GM12878 (cell line): ENCODE measurements around the gene P2RX4. TPM values are rescaled to one million over a fixed set of nuclear protein-coding genes. Genes with fewer than 3 reads are reported as not detected.

Experiments
- ATAC-seq: fragments of 200-7000 bp; cut with Tn5 transposase; 3 replicates; pipeline ENCODE4 v1.9.1; 2020; ENCODE audit warnings: mild to moderate bottlenecking, moderate library complexity
- BruUV-seq: library from RNA; stranded (reverse); fragments of 400-500 nt; replicated peaks from 2 replicates; lab custom pipeline; 2021; lab: Mats Ljungman, UMichigan
- CTCF ChIA-PET: fragments of 300-600 bp; sonication (Branson Sonifier 250); formaldehyde crosslinking; extraction: SDS; loops from one replicate; lab custom pipeline; 2021; ENCODE audit warnings: inconsistent platforms; lab: Yijun Ruan, JAX
- POLR2A ChIA-PET: fragments of 350-600 bp; formaldehyde crosslinking; extraction: SDS; loops from one replicate; lab custom pipeline; 2021; ENCODE audit warnings: inconsistent platforms; lab: Charles Lee
- RAD21 ChIA-PET: fragments of 300-600 bp; sonication (Branson Sonifier 250); formaldehyde crosslinking; loops from one replicate; lab custom pipeline; 2023; ENCODE audit warnings: antibody characterized with exemption; ENCODE audit not compliant: unreplicated experiment; lab: Charles Lee
- SMC1A ChIA-PET: fragments of 300-600 bp; sonication (Branson Sonifier 250); formaldehyde crosslinking; loops from one replicate; lab custom pipeline; 2023; ENCODE audit not compliant: unreplicated experiment, uncharacterized antibody; lab: Charles Lee
- DNase-seq: peaks from one replicate; pipeline ENCODE4 v3.0.0-alpha.2; 2011; ENCODE audit warnings: low read depth, low spot score
- FAIRE-seq: peaks from 3 replicates; lab custom pipeline; 2011; peaks lifted over from hg19 to GRCh38; lab: Jason Lieb, UNC
- H2AFZ ChIP-seq: 2 replicates; pipeline ENCODE4 v1.6.0; 2011; ENCODE audit warnings: low read depth, low read length, control low read depth; ENCODE audit not compliant: control insufficient read depth
- H3K27ac ChIP-seq: 2 replicates; pipeline ENCODE4 v1.5.1; 2011; ENCODE audit warnings: control low read depth; ENCODE audit not compliant: control insufficient read depth, insufficient read depth
- H3K27me3 ChIP-seq, 2 experiments: replicated peaks in 1 of 2; 2 replicates each; pipeline versions ENCODE4 v1.6.0 to v1.6.1; 2011; ENCODE audit warnings: low read length in 1 of 2; ENCODE audit not compliant: control insufficient read depth in 2 of 2, insufficient read depth in 2 of 2
- H3K36me3 ChIP-seq, 2 experiments: 2 replicates each; pipeline ENCODE4 v1.5.1; 2011; ENCODE audit warnings: low read length in 1 of 2; ENCODE audit not compliant: control insufficient read depth in 2 of 2, insufficient read depth in 2 of 2
- H3K4me1 ChIP-seq: 2 replicates; pipeline ENCODE4 v1.6.1; 2011; ENCODE audit warnings: mild to moderate bottlenecking, low read length, moderate library complexity, mixed read lengths; ENCODE audit not compliant: control insufficient read depth, insufficient read depth
- H3K4me2 ChIP-seq: 2 replicates; pipeline ENCODE4 v1.6.0; 2011; ENCODE audit warnings: control low read depth; ENCODE audit not compliant: control insufficient read depth, insufficient read depth
- H3K4me3 ChIP-seq: fragments of 200-600 bp; sonication (generic); 2 replicates; pipeline ENCODE4 v1.5.1; 2016
- H3K79me2 ChIP-seq: 2 replicates; pipeline ENCODE4 v1.6.0; 2011; ENCODE audit warnings: low read length; ENCODE audit not compliant: control insufficient read depth, insufficient read depth
- H3K9ac ChIP-seq: 2 replicates; pipeline ENCODE4 v1.8.0; 2011; ENCODE audit warnings: low read length, control low read depth, mixed read lengths; ENCODE audit not compliant: control insufficient read depth, insufficient read depth
- H3K9me3 ChIP-seq: replicated peaks from 3 replicates; pipeline ENCODE4 v1.5.1; 2011; ENCODE audit warnings: mild to moderate bottlenecking, low read length; ENCODE audit not compliant: control insufficient read depth, insufficient read depth
- H4K20me1 ChIP-seq: 2 replicates; pipeline ENCODE4 v1.6.0; 2011; ENCODE audit not compliant: control insufficient read depth, insufficient read depth
- BMI1 ChIP-seq: fragments of 450-650 bp; IDR thresholded peaks from 2 replicates; pipeline ENCODE4 v1.6.1; 2016; ENCODE audit warnings: mild to moderate bottlenecking, moderate library complexity, borderline replicate concordance
- CBFB ChIP-seq: IDR thresholded peaks from 2 replicates; pipeline ENCODE4 v1.6.1; 2016; ENCODE audit warnings: antibody characterized with exemption, low read depth
- CBX5 ChIP-seq: sonication (generic); IDR thresholded peaks from 2 replicates; pipeline ENCODE4 v1.6.1; 2016; ENCODE audit warnings: low read depth, moderate library complexity, mild to moderate bottlenecking, inconsistent platforms
- MAX ChIP-seq: IDR thresholded peaks from 2 replicates; pipeline ENCODE4 v1.6.1; 2012; ENCODE audit warnings: low read depth, low read length, improper control_type of control experiment
- MEF2B ChIP-seq: fragments of 450-650 bp; IDR thresholded peaks from 2 replicates; pipeline ENCODE4 v1.6.1; 2018; ENCODE audit warnings: mild to moderate bottlenecking, moderate library complexity; ENCODE audit not compliant: partially characterized antibody, poor library complexity, severe bottlenecking
- MYC ChIP-seq: IDR thresholded peaks from 2 replicates; pipeline ENCODE4 v1.6.1; 2011; ENCODE audit warnings: mild to moderate bottlenecking, low read length, moderate library complexity, inconsistent platforms; ENCODE audit not compliant: insufficient read depth, insufficient replicate concordance, insufficient read length, severe bottlenecking
- NR2F1 ChIP-seq: fragments of 450-650 bp; conservative IDR thresholded peaks from 2 replicates; pipeline ENCODE4 v1.6.1; 2017; ENCODE audit warnings: mild to moderate bottlenecking
- RAD21 ChIP-seq: IDR thresholded peaks from 2 replicates; pipeline ENCODE4 v1.6.1; 2011; ENCODE audit warnings: mild to moderate bottlenecking, low read depth, low read length, moderate library complexity; ENCODE audit not compliant: insufficient read depth
- RB1 ChIP-seq: fragments of 450-650 bp; formaldehyde crosslinking; IDR thresholded peaks from 2 replicates; pipeline ENCODE4 v1.6.1; 2017; ENCODE audit warnings: mild to moderate bottlenecking, borderline replicate concordance
- SIN3A ChIP-seq: IDR thresholded peaks from 2 replicates; pipeline ENCODE4 v1.6.1; 2012; ENCODE audit warnings: low read depth, low read length, improper control_type of control experiment
- SMARCA5 ChIP-seq: fragments of 450-650 bp; IDR thresholded peaks from 2 replicates; pipeline ENCODE4 v1.6.1; 2017; ENCODE audit warnings: mild to moderate bottlenecking
- TBL1XR1 ChIP-seq: IDR thresholded peaks from 2 replicates; pipeline ENCODE4 v1.6.1; 2012; ENCODE audit warnings: low read depth, low read length, improper control_type of control experiment
- TCF12 ChIP-seq: IDR thresholded peaks from 2 replicates; pipeline ENCODE4 v1.6.1; 2011; ENCODE audit warnings: low read depth, mild to moderate bottlenecking, low read length
- WGBS: methylation state at CpG from one replicate; pipeline ENCODE4 v1.1.6; 2016; ENCODE audit warnings: low lambda C conversion rate; ENCODE audit not compliant: insufficient replicate concordance, insufficient coverage; ENCODE audit errors: missing lambda C conversion rate; 5-methylcytosine and 5-hydroxymethylcytosine counted together
- in situ Hi-C: fragments of 300-500 bp; cut with MboI; formaldehyde crosslinking; loops from 9 replicates; pipeline ENCODE4 v1.14.3; 2018; ENCODE audit warnings: mixed read lengths
- intact Hi-C: fragments of 100-400 bp; cut with micrococcal nuclease; formaldehyde crosslinking; loops from one replicate; pipeline ENCODE4 v1.14.2; 2022; ENCODE audit not compliant: unreplicated experiment
- polyA plus RNA-seq, 11 experiments: library from polyadenylated mRNA; depleted of rRNA in 4 of 11; unstranded in 6 of 11; stranded (reverse) in 5 of 11; fragments of >200 nt; fragmentation: Nextera tagmentation in 4 of 11; fragmentation: Illumina TruSeq in 1 of 11; extraction: Ambion mirVana in 4 of 11; extraction: Trizol in 1 of 11; gene quantifications; 1 replicate in 1 of 11; 2 replicates in 10 of 11; pipeline versions ENCODE4 v1.2.1 to v1.2.3, GENCODE V29; 2011 to 2016; ENCODE audit warnings: inconsistent platforms in 2 of 11, missing spikeins in 2 of 11, low read depth in 1 of 11
- total RNA-seq, 4 experiments: library from RNA; depleted of rRNA in 3 of 4; stranded (reverse); fragments of >200 nt in 3 of 4; fragmentation: Illumina TruSeq in 1 of 4; extraction: Trizol in 1 of 4; gene quantifications; 2 replicates each; pipeline versions ENCODE4 v1.2.1 to v1.2.3, GENCODE V29; 2013 to 2021
- TF ChIP-seq, protein P1 (sequence below): fragments of 450-650 bp; IDR thresholded peaks from 2 replicates; pipeline ENCODE4 v1.6.1; 2016; ENCODE audit warnings: mild to moderate bottlenecking, moderate library complexity, borderline replicate concordance
- TF ChIP-seq, protein P2 (sequence below): fragments of 450-650 bp; IDR thresholded peaks from 2 replicates; pipeline ENCODE4 v1.6.1; 2018; ENCODE audit warnings: borderline replicate concordance, mild to moderate bottlenecking; ENCODE audit not compliant: partially characterized antibody
- TF ChIP-seq, protein P3 (sequence below): fragments of 150-350 bp; IDR thresholded peaks from 2 replicates; pipeline ENCODE4 v1.6.1; 2014; ENCODE audit warnings: mild to moderate bottlenecking, low read depth, low read length

Gene P2RX4
- total and polyA plus RNA-seq, 10 of the 15 experiments (the other 5 are each of a cell fraction or from before 2014, with no cell fraction given), result 9.0 to 43.4 (median 20.5) TPM

DNA sequence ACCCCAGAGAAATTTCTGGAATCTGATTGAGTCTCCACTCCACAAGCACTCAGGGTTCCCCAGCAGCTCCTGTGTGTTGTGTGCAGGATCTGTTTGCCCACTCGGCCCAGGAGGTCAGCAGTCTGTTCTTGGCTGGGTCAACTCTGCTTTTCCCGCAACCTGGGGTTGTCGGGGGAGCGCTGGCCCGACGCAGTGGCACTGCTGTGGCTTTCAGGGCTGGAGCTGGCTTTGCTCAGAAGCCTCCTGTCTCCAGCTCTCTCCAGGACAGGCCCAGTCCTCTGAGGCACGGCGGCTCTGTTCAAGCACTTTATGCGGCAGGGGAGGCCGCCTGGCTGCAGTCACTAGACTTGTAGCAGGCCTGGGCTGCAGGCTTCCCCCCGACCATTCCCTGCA lies 23.7 kb downstream of the P2RX4 start (continued):
- TF ChIP-seq, protein P1, sequence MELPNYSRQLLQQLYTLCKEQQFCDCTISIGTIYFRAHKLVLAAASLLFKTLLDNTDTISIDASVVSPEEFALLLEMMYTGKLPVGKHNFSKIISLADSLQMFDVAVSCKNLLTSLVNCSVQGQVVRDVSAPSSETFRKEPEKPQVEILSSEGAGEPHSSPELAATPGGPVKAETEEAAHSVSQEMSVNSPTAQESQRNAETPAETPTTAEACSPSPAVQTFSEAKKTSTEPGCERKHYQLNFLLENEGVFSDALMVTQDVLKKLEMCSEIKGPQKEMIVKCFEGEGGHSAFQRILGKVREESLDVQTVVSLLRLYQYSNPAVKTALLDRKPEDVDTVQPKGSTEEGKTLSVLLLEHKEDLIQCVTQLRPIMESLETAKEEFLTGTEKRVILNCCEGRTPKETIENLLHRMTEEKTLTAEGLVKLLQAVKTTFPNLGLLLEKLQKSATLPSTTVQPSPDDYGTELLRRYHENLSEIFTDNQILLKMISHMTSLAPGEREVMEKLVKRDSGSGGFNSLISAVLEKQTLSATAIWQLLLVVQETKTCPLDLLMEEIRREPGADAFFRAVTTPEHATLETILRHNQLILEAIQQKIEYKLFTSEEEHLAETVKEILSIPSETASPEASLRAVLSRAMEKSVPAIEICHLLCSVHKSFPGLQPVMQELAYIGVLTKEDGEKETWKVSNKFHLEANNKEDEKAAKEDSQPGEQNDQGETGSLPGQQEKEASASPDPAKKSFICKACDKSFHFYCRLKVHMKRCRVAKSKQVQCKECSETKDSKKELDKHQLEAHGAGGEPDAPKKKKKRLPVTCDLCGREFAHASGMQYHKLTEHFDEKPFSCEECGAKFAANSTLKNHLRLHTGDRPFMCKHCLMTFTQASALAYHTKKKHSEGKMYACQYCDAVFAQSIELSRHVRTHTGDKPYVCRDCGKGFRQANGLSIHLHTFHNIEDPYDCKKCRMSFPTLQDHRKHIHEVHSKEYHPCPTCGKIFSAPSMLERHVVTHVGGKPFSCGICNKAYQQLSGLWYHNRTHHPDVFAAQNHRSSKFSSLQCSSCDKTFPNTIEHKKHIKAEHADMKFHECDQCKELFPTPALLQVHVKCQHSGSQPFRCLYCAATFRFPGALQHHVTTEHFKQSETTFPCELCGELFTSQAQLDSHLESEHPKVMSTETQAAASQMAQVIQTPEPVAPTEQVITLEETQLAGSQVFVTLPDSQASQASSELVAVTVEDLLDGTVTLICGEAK, result no peak
- TF ChIP-seq RB1, result no peak
- TF ChIP-seq MEF2B, result no peak
- no peak for TF ChIP-seq TBL1XR1
- TF ChIP-seq SIN3A, result no peak
- no peak for TF ChIP-seq MAX
- TF ChIP-seq, all 136 proteins: peak for 0

GRCh38 chr12:121236776-121237175 lies 26.8 kb downstream of the P2RX4 start:
- no peak overlapping the region for H2AFZ ChIP-seq
- H3K4me1 ChIP-seq, result peaks cover 14% of the 10 kb centered on the region
- H3K9me3 ChIP-seq, result no peaks in the 10 kb centered on the region
- no peak overlapping the region for H3K4me3 ChIP-seq
- ATAC-seq, result no peak
- no peak for FAIRE-seq
- in situ Hi-C loops (no loop called here), intact Hi-C loops (no loop called here)
- H3K9ac ChIP-seq, result no peak overlapping the region
- DNase-seq, result no peak
- POLR2A ChIA-PET, result no interaction called here
- H3K4me2 ChIP-seq, result no peak overlapping the region
- 91% methylated on average over 9 of the region's 9 CpGs for WGBS
- SMC1A ChIA-PET, result no interaction called here
- H3K36me3 ChIP-seq, result peaks cover 3 to 6% of the 10 kb centered on the region in 2 experiments; a peak in 3 of 4 replicates
- H3K27me3 ChIP-seq, result no peaks in the 10 kb centered on the region
- no peak overlapping the region for H3K27ac ChIP-seq
- H3K79me2 ChIP-seq, result no peaks in the 10 kb centered on the region
- CTCF ChIA-PET, result interaction anchor here (0.7 kb wide), 1 partner anchor 77 kb away, joined by 4 read pairs; no protein-coding TSS in a partner anchor
- BruUV-seq, result no TSS peak
- no peaks in the 10 kb centered on the region for H4K20me1 ChIP-seq
- RAD21 ChIA-PET, result no interaction called here
- TF ChIP-seq CBX5, result no peak
- no peak for TF ChIP-seq RAD21
- no peak for TF ChIP-seq BMI1
- TF ChIP-seq, protein P2, sequence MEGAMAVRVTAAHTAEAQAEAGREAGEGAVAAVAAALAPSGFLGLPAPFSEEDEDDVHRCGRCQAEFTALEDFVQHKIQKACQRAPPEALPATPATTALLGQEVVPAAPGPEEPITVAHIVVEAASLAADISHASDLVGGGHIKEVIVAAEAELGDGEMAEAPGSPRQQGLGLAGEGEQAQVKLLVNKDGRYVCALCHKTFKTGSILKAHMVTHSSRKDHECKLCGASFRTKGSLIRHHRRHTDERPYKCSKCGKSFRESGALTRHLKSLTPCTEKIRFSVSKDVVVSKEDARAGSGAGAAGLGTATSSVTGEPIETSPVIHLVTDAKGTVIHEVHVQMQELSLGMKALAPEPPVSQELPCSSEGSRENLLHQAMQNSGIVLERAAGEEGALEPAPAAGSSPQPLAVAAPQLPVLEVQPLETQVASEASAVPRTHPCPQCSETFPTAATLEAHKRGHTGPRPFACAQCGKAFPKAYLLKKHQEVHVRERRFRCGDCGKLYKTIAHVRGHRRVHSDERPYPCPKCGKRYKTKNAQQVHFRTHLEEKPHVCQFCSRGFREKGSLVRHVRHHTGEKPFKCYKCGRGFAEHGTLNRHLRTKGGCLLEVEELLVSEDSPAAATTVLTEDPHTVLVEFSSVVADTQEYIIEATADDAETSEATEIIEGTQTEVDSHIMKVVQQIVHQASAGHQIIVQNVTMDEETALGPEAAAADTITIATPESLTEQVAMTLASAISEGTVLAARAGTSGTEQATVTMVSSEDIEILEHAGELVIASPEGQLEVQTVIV, result no peak
- TF ChIP-seq NR2F1, result no peak
- TF ChIP-seq TCF12, result no peak
- TF ChIP-seq, protein P3, sequence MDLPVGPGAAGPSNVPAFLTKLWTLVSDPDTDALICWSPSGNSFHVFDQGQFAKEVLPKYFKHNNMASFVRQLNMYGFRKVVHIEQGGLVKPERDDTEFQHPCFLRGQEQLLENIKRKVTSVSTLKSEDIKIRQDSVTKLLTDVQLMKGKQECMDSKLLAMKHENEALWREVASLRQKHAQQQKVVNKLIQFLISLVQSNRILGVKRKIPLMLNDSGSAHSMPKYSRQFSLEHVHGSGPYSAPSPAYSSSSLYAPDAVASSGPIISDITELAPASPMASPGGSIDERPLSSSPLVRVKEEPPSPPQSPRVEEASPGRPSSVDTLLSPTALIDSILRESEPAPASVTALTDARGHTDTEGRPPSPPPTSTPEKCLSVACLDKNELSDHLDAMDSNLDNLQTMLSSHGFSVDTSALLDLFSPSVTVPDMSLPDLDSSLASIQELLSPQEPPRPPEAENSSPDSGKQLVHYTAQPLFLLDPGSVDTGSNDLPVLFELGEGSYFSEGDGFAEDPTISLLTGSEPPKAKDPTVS, result no peak
- no peak for TF ChIP-seq CBFB
- TF ChIP-seq MYC, result no peak
- no peak for TF ChIP-seq SMARCA5
